H1 (cell line): ENCODE results near the gene CACNA2D3. TPM values are rescaled to one million over a fixed set of nuclear protein-coding genes. Genes with fewer than 3 reads are reported as not detected.

Experiments used
- CHD7 ChIP-seq: fragments of 300-600 bp; sonication (generic); IDR thresholded peaks from 2 replicates; pipeline ENCODE4 v1.7.1; 2012; ENCODE audit warnings: low read length, moderate library complexity, mild to moderate bottlenecking, inconsistent platforms; ENCODE audit not compliant: insufficient replicate concordance
- SAP30 ChIP-seq: fragments of 300-600 bp; sonication (generic); IDR thresholded peaks from 2 replicates; pipeline ENCODE4 v1.7.1; 2012; ENCODE audit warnings: low read length, moderate library complexity, mild to moderate bottlenecking, inconsistent platforms; ENCODE audit not compliant: insufficient read depth, insufficient replicate concordance
- polyA plus RNA-seq, 7 experiments: library from polyadenylated mRNA; depleted of rRNA in 3 of 7; stranded (reverse) in 5 of 7; unstranded in 2 of 7; fragments of >200 nt in 5 of 7; fragments of 200-250 nt in 2 of 7; gene quantifications; 1 replicate in 5 of 7; 2 replicates in 1 of 7; 4 replicates in 1 of 7; pipeline versions ENCODE4 v1.2.1 to v1.2.3, GENCODE V29; 2011 to 2013; ENCODE audit warnings: missing spikeins in 2 of 7, mixed read lengths in 2 of 7
- total RNA-seq: library from RNA; stranded (reverse); fragmentation: NEBNext Ultra II Directional; extraction: Animal tissue kit (Norgen Biotek cat#: 25700); gene quantifications from 2 replicates; pipeline ENCODE4 v1.2.1, GENCODE V29; 2021

Gene CACNA2D3
- total and polyA plus RNA-seq, 2 of the 8 experiments (the other 6 are each of a cell fraction or from before 2014, with no cell fraction given): 1.5 to 1.8 TPM

DNA sequence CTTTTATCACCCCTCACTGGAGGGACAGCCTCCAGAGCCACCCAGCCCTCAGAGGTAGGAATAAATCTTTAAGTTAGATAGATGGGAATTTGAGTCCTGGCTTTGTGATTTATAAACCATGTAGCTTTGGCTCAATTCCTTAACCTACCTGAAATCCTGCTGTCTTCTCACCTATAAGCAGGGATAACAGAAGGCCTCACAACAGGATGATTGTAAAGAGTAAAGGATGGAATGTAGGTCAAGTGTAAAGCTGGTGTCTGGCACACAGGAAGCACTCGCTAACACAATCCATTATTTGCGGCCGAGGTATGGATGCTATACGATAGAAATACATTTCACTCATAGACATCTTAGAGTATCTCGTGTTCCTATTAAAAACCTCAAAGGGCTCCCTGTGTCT, 968.4 kb downstream of the CACNA2D3 start (continued):
- TF ChIP-seq CHD7: no peak
- no peak for TF ChIP-seq SAP30
